GM18508 (cell line): ENCODE measurements around the gene SNX9.
"Not testable (repeated sequence)": the region's sequence is repeated elsewhere in the genome, so short reads cannot be mapped to it uniquely, and the experiment has no call there.

ENCODE experiments used
- ATAC-seq: cut with Tn5 transposase; IDR thresholded peaks from one replicate; pipeline ENCODE4 v1.9.1; 2021; ENCODE audit warnings: moderate number of reproducible peaks; ENCODE audit not compliant: insufficient read depth, unreplicated experiment

The SNX9 gene

GRCh38 chr6:157879873-157880254 is 56.8 kb downstream of the SNX9 start:
- peak; percentile 5 for ATAC-seq

DNA sequence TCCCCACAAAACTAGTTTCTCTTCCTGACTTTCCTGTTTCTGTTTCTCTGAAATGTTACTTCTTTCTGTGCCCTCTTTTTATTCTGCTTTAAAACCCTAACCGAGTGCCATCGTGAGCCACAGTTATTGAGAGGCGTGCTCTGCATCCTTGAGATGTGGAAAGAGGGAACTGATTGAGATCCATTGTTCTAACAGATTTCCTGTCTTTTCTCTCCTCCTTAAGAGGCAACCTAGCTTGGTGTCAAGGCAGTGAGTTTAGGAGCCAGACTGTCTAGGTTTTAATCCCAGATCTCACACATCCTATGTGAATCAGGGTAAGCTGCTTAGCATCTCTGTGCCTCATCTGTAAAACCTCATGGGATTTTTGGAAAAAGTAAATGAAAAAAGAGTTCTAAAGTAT is 57.5 kb downstream of the SNX9 start:
- ATAC-seq, result no peak

GRCh38 chr6:157881342-157881741 is 58.3 kb downstream of the SNX9 start:
- no peak for ATAC-seq

GRCh38 chr6:157884756-157885155 is 61.7 kb downstream of the SNX9 start:
- no peak for ATAC-seq

DNA sequence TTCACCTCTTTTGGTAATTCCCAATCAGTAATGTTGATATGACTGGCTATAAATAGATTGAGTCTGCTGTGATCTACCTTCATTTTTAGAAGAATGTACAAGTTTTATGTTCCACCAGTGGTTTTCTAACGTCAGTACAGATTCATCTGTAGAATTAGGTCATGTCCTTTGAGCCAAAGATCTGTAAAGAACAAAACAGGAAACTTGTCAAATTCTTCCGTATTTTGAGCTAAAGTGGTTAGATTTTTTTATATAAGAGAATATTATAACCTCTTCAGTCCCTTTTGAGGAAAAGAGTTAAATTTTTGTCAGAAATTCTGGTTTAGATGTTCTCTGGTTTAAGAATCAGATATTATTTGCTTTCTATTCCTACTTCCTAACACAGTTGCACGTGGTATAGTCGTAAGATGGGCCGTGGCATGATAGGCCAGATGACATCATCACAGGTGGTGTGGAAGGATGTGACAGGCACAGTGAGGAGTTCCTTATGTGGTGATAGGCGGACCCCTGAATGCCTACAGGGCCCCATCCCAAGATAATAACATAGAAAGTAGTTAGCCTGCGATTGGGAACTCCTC is 62.3 kb downstream of the SNX9 start:
- no peak for ATAC-seq

DNA sequence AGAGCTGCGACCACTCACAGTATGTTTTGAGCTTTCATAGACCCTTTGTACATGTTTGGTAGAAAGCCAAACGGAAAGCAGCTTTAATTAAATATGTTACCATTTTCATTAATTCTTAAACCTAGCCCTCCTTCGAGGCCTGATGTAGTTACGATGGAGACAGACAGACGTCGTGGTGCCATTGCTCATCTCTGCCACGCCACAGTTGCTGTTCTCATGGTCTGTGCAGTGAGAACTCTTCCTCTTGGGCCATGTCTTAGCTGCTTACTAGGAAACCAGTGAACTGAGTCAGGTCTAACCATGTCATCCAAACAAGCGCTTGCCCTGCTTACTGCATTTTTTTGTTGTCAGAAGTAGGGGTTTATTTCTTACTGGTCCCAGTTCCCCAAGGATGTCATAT is 62.8 kb downstream of the SNX9 start:
- ATAC-seq, result no peak

GRCh38 chr6:157887892-157888291 is 64.8 kb downstream of the SNX9 start:
- no peak for ATAC-seq

GRCh38 chr6:157891544-157892362 is 68.7 kb downstream of the SNX9 start:
- ATAC-seq, result no peak

- no peak for ATAC-seq
These were observed 69.4 kb downstream of the SNX9 start for GRCh38 chr6:157892363-157892877.

DNA sequence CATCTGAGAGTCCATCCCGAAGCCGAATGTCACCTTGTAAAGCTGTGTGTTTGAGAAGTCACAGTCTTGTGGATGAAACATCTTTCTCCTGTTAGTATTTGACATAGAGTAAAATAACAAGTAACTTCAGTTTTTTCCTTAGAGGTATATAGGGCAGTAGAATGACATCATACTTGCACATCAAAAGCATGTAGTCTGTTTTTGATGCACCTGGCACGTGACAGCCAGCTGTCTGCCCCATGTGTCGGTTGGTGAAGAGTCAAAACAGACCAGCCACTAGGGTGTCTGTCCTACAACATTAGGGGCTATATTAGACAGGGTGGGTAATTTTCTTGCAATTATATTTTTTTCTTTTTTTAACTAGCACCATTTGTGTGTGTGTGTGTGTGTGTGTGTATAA is 70.2 kb downstream of the SNX9 start:
- ATAC-seq, result no peak

DNA sequence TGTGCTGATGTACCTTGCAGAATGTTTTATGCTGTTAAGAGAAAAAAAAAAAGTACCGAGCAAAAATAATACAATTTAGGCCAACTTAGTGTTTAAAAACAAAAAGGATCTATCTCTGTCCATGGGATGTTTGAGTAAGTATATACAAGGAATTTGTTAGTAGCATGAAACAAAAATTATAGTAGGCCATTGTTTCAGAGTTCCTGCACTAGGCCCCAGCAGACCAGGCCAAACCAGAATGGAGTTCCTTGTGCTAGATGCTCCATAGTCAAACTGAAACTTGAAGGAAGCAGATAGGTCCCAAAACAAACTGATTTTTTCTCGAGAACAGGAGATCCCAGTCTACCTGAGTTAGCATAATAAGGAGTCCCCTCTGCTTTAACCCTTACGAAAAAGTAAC is 72.5 kb downstream of the SNX9 start:
- no peak for ATAC-seq

GRCh38 chr6:157896932-157897331 is 73.9 kb downstream of the SNX9 start:
- no peak for ATAC-seq

DNA sequence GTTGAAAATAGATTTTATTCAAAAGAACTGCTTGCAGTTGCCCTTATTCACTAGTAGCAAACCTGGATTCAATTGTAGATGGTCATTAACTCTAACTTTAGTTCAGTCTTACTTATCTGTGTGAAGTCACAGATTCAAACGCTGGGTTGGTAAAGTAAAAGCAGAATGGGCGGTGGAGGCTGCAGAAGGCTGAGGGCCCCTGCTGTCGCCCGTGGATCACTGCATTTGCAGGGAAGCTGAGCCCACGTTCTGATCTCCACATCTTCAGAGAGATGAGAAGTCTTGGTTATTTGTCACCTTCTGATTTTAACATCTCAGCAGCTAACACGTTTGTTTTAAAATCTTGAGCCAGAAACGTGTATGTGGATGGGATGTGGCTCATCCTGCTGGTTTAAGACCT is 75.1 kb downstream of the SNX9 start:
- no peak for ATAC-seq

- ATAC-seq, result no peak
These were observed 75.6 kb downstream of the SNX9 start for GRCh38 chr6:157898640-157899039.

GRCh38 chr6:157900262-157900661 is 77.2 kb downstream of the SNX9 start:
- not testable (repeated sequence) for ATAC-seq

GRCh38 chr6:157900751-157901150 is 77.7 kb downstream of the SNX9 start:
- not testable (repeated sequence) for ATAC-seq

- ATAC-seq, result no peak
These were observed 82.0 kb downstream of the SNX9 start for GRCh38 chr6:157904999-157905398.

GRCh38 chr6:157905590-157906342 is 82.7 kb downstream of the SNX9 start:
- ATAC-seq, result no peak

- no peak for ATAC-seq
These were observed 83.6 kb downstream of the SNX9 start for GRCh38 chr6:157906537-157907061.

GRCh38 chr6:157907651-157908050 is 84.6 kb downstream of the SNX9 start:
- ATAC-seq, result no peak
